Motor neuron (in vitro differentiated cells): ENCODE results near the gene PSG4. TPM values are rescaled to one million over a fixed set of nuclear protein-coding genes. Genes with fewer than 3 reads are reported as not detected.

Experiments
- total RNA-seq, 8 experiments: library from RNA; unstranded; fragments of 300-600 nt; gene quantifications; 2 replicates each; pipeline versions ENCODE4 v1.2.3 to v1.2.4, GENCODE V29; 2022

Gene PSG4
- total RNA-seq, 8 experiments from 2014 or later: 0.21 to 2.2 (median 0.79) TPM; not detected in 4

Other genes starting within 250 kb of the PSG4 start
- 1 to 10 TPM in 1 of 8 experiments, under 1 TPM in 2, not detected in 5; 0.18 to 1.5 (median 0.29) TPM for gene PSG11, start 179.2 kb downstream of the PSG4 start, total RNA-seq
- gene PSG2, start 122.9 kb downstream of the PSG4 start, total RNA-seq: under 1 TPM in 1 of 8 experiments, not detected in 7; 0.81 TPM
- gene PSG5, start 19.1 kb downstream of the PSG4 start, total RNA-seq: under 1 TPM in 3 of 8 experiments, not detected in 5; 0.13 to 0.80 (median 0.47) TPM
- gene PSG9, start 63.9 kb upstream of the PSG4 start, total RNA-seq: under 1 TPM in 5 of 8 experiments, not detected in 3; 0.05 to 0.46 (median 0.38) TPM
- gene CD177, start 148.0 kb upstream of the PSG4 start, total RNA-seq: under 1 TPM in 2 of 8 experiments, not detected in 6; 0.24 to 0.51 TPM
- gene TEX101, start 209.3 kb upstream of the PSG4 start, total RNA-seq: not detected